Measurements from ENCODE around the gene ADAMTSL3. TPM values are rescaled to one million over a fixed set of nuclear protein-coding genes. Genes with fewer than 3 reads are reported as not detected.

ADAMTSL3 gene
- total and polyA plus RNA-seq, 4 donors = 0.85 to 58.2 (median 7.9) TPM

GRCh38 chr15:83854321-83854720 is 200.4 kb downstream of the ADAMTSL3 start:
- Histone ChIP-seq H3K9ac (ENCODE audit: insufficient read depth in 1 of 2, low read length in 2 of 2) (no peak overlapping the region), H3K4me3 (no peak overlapping the region), H3K27ac (ENCODE audit: low read depth in 1 of 2, low read length in 1 of 2) (no peak overlapping the region), H3K27me3 (ENCODE audit: control insufficient read depth in 3 of 3, insufficient read depth in 3 of 3, low read length in 2 of 3) (no peaks in the 10 kb centered on the region), H3K4me1 (ENCODE audit: control insufficient read depth in 5 of 5, insufficient read depth in 5 of 5, low read length in 5 of 5) (peaks cover 2 to 33% (median 8%) of the 10 kb centered on the region in 5 donors), H3K36me3 (ENCODE audit: control insufficient read depth in 4 of 4, insufficient read depth in 4 of 4, low read length in 4 of 4) (no peaks in the 10 kb centered on the region), H3K9me3 (ENCODE audit: control insufficient read depth in 4 of 4, insufficient read depth in 3 of 4, low read length in 3 of 4) (no peaks in the 10 kb centered on the region)
- WGBS, 2 donors = 65 to 75% methylated on average over 4 of the region's 4 CpGs
- DNase-seq (no peak), ATAC-seq (ENCODE audit: insufficient read depth, low FRiP score) (no peak)
- TF ChIP-seq CTCF (IDR thresholded peaks at IDR 0.05; ENCODE audit: control extremely low read depth, extremely low read depth) = no peak

DNA sequence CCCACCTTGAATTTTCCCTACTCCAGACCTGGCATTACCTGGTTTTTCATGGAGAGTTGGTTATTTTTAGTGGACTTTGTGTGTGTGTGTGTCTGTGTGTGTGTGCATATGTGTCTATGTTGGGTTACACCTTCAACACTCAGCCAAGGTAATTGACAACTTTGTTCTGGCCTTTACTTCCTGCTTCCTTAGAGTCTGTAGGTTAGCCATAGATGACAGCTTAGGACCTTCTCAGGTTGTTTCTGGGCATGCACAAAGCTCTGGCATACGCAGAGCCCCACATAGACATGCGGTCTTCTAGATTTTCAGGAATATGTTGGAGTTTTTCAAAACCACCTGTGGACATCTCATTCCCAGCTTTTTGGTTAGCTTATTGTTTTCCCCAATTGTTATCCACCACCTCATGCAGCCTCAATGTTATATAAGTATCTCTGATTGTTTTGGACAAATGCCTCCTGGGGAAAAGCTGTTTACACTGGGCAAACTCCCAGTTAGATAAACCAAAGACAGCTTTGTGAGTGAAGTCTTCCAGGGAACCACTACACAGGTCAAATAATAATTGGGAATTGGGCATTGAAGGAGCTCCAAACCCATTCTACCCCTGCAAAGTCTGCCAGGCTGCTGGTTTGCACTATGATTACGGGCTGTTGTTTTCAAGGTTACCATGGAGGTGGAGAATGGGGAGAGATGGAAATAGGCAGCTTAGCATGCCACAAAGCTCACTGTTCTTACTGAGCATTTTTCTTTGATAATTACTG is 201.2 kb downstream of the ADAMTSL3 start:
- no peak for TF ChIP-seq CTCF (IDR thresholded peaks at IDR 0.05; ENCODE audit: control extremely low read depth, extremely low read depth)
- no peak for ATAC-seq (ENCODE audit: insufficient read depth, low FRiP score)
- Histone ChIP-seq H3K36me3 (ENCODE audit: control insufficient read depth in 4 of 4, insufficient read depth in 4 of 4, low read length in 4 of 4) (no peaks in the 10 kb centered on the region), H3K27ac (ENCODE audit: low read depth in 1 of 2, low read length in 1 of 2) (no peak overlapping the region), H3K4me1 (ENCODE audit: control insufficient read depth in 5 of 5, insufficient read depth in 5 of 5, low read length in 5 of 5) (peaks cover 2 to 25% (median 8%) of the 10 kb centered on the region in 5 donors), H3K27me3 (ENCODE audit: control insufficient read depth in 3 of 3, insufficient read depth in 3 of 3, low read length in 2 of 3) (no peaks in the 10 kb centered on the region), H3K4me3 (no peak overlapping the region), H3K9ac (ENCODE audit: insufficient read depth in 1 of 2, low read length in 2 of 2) (no peak overlapping the region), H3K9me3 (ENCODE audit: control insufficient read depth in 4 of 4, insufficient read depth in 3 of 4, low read length in 3 of 4) (no peaks in the 10 kb centered on the region)
- 80 to 86% methylated on average over 3 of the region's 3 CpGs for WGBS, 2 donors
- peak; percentile 49 to 82 (median 79) for DNase-seq

- H3K9ac ChIP-seq (ENCODE audit: insufficient read depth in 1 of 2, low read length in 2 of 2) = no peak overlapping the region
- H3K27me3 ChIP-seq (ENCODE audit: control insufficient read depth in 3 of 3, insufficient read depth in 3 of 3, low read length in 2 of 3) = no peaks in the 10 kb centered on the region
- ATAC-seq (ENCODE audit: insufficient read depth, low FRiP score) (no peak), DNase-seq (no peak)
- H3K4me1 ChIP-seq (ENCODE audit: control insufficient read depth in 5 of 5, insufficient read depth in 5 of 5, low read length in 5 of 5) = peaks cover 0 to 19% (median 3%) of the 10 kb centered on the region in 5 donors
- no peak for TF ChIP-seq CTCF (IDR thresholded peaks at IDR 0.05; ENCODE audit: control extremely low read depth, extremely low read depth)
- no peaks in the 10 kb centered on the region for H3K9me3 ChIP-seq (ENCODE audit: control insufficient read depth in 4 of 4, insufficient read depth in 3 of 4, low read length in 3 of 4)
- no peak overlapping the region for H3K4me3 ChIP-seq
- WGBS, 2 donors = 50 to 64% methylated on average over 1 of the region's 1 CpG
- no peak overlapping the region for H3K27ac ChIP-seq (ENCODE audit: low read depth in 1 of 2, low read length in 1 of 2)
- no peaks in the 10 kb centered on the region for H3K36me3 ChIP-seq (ENCODE audit: control insufficient read depth in 4 of 4, insufficient read depth in 4 of 4, low read length in 4 of 4)
Observed at GRCh38 chr15:83855956-83856355, 202.0 kb downstream of the ADAMTSL3 start.

Data from lung (tissue), 12 donors.